Measurements from ENCODE around the gene IDNK. TPM values are rescaled to one million over a fixed set of nuclear protein-coding genes. Genes with fewer than 3 reads are reported as not detected.

IDNK gene
- total RNA-seq, 1 experiment from 2014 or later = 3.3 TPM

GRCh38 chr9:83649515-83649914, 26.6 kb downstream of the IDNK start:
- BruUV-seq (replicated peaks) = no TSS peak
- Histone ChIP-seq H3K27ac (ENCODE audit: low read depth, low read length) (no peak overlapping the region), H2AFZ (ENCODE audit: low read depth, low read length, poor library complexity, severe bottlenecking) (no peak overlapping the region), H4K20me1 (ENCODE audit: insufficient read depth) (0 out of 2 replicates have a peak, but pooled peaks cover 4% of the 10 kb centered on the region), H3K36me3 (ENCODE audit: control insufficient read depth in 1 of 2, insufficient read depth in 2 of 2, low read length in 2 of 2) (peaks cover 7 to 18% of the 10 kb centered on the region in 2 experiments), H3K4me2 (ENCODE audit: low read length) (no peak overlapping the region), H3K27me3 (ENCODE audit: insufficient read depth, low read length) (no peaks in the 10 kb centered on the region), H3K9me3 (ENCODE audit: control insufficient read depth in 1 of 2, insufficient read depth in 1 of 2, low read depth in 1 of 2, low read length in 2 of 2) (no peaks in the 10 kb centered on the region), H3K79me2 (ENCODE audit: insufficient read depth, low read length) (no peaks in the 10 kb centered on the region; the same call in 1 of the 2 replicates), H3K9me2 (ENCODE audit: insufficient read depth) (no peaks in the 10 kb centered on the region), H3K9ac (ENCODE audit: low read length) (no peak overlapping the region), H3K4me1 (ENCODE audit: control insufficient read depth in 1 of 2, insufficient read depth in 2 of 2, low read length in 2 of 2) (no peaks in the 10 kb centered on the region), H3K4me3 (replicated peaks in 1 of 2; ENCODE audit: low read depth in 1 of 2, low read length in 2 of 2) (no peak overlapping the region)
- ChIA-PET RAD21 (ENCODE audit: low non-redundant PET in 1 of 2, low total read pairs in 2 of 2, uncharacterized antibody in 2 of 2, unreplicated experiment in 2 of 2) (interaction anchor here in 1 of 2 experiments (0.8 to 1.2 kb wide), 2 partner anchors 28 to 682 kb away, joined by 4 read pairs; no protein-coding TSS in a partner anchor), CTCF (interaction anchor here (0.5 to 2.9 kb wide), 17 partner anchors 8 to 1861 kb away, joined by 3 to 20 read pairs (median 5); partner anchors contain the start of gene UBQLN1), POLR2A (no interaction called here)
- ATAC-seq (peak; percentile 29), DNase-seq (ENCODE audit: low read depth, low spot score) (no peak)
- intact Hi-C loops (cut with micrococcal nuclease) = loop anchor here (1.0 to 2.0 kb wide), 2 partner anchors 29 to 315 kb away; no protein-coding TSS in a partner anchor
- no peak for TF ChIP-seq CBX3 (IDR thresholded peaks at IDR 0.05; ENCODE audit: low read depth)
- TF ChIP-seq YY1 (IDR thresholded peaks at IDR 0.05; ENCODE audit: extremely low read depth, insufficient replicate concordance, low read depth, low read length) = no peak
- no peak for TF ChIP-seq POLR2A (IDR thresholded peaks at IDR 0.05; ENCODE audit: borderline replicate concordance, extremely low read depth, insufficient read depth, insufficient read length)

DNA sequence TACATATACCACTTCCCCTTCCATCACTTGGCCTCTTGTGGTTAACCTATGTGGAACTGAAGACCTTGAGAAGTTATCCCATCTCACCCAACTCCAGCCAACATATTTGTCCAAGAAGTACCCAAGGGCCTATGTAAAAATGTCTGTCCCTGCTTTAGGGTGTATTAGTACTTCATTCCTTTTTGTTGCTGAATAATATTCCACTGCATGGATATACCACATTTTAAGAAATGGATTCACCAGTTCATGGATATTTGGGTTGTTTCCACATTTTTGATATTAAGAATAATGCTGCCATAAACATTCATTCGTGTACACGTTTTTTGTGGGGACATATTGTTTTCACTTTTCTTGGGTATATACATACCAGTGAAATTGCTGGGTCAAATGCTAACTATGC, 28.6 kb downstream of the IDNK start:
- H3K4me3 ChIP-seq (replicated peaks in 1 of 2; ENCODE audit: low read depth in 1 of 2, low read length in 2 of 2) = no peak overlapping the region
- H3K79me2 ChIP-seq (ENCODE audit: insufficient read depth, low read length) = peaks cover 3% of the 10 kb centered on the region; the same call in 1 of the 2 replicates
- H2AFZ ChIP-seq (ENCODE audit: low read depth, low read length, poor library complexity, severe bottlenecking) = no peak overlapping the region
- H3K4me2 ChIP-seq (ENCODE audit: low read length) = no peak overlapping the region
- H3K9me3 ChIP-seq (ENCODE audit: control insufficient read depth in 1 of 2, insufficient read depth in 1 of 2, low read depth in 1 of 2, low read length in 2 of 2) = no peaks in the 10 kb centered on the region
- BruUV-seq (replicated peaks) = no TSS peak
- no peaks in the 10 kb centered on the region for H3K27me3 ChIP-seq (ENCODE audit: insufficient read depth, low read length)
- RAD21 ChIA-PET (ENCODE audit: low non-redundant PET in 1 of 2, low total read pairs in 2 of 2, uncharacterized antibody in 2 of 2, unreplicated experiment in 2 of 2) = no interaction called here
- DNase-seq (ENCODE audit: low read depth, low spot score) (no peak), ATAC-seq (no peak)
- POLR2A ChIA-PET = no interaction called here
- peaks cover 12 to 25% of the 10 kb centered on the region in 2 experiments for H3K36me3 ChIP-seq (ENCODE audit: control insufficient read depth in 1 of 2, insufficient read depth in 2 of 2, low read length in 2 of 2)
- intact Hi-C loops (cut with micrococcal nuclease) = no loop called here
- 0 out of 2 replicates have a peak, but pooled peaks cover 4% of the 10 kb centered on the region for H4K20me1 ChIP-seq (ENCODE audit: insufficient read depth)
- H3K4me1 ChIP-seq (ENCODE audit: control insufficient read depth in 1 of 2, insufficient read depth in 2 of 2, low read length in 2 of 2) = no peaks in the 10 kb centered on the region
- no peak overlapping the region for H3K27ac ChIP-seq (ENCODE audit: low read depth, low read length)
- CTCF ChIA-PET = interaction anchor here (2.9 kb wide), 1 partner anchor 431 kb away, joined by 14 read pairs; no protein-coding TSS in a partner anchor
- no peak overlapping the region for H3K9ac ChIP-seq (ENCODE audit: low read length)
- H3K9me2 ChIP-seq (ENCODE audit: insufficient read depth) = no peaks in the 10 kb centered on the region
- no peak for TF ChIP-seq EZH2phosphoT487 (IDR thresholded peaks at IDR 0.05; ENCODE audit: borderline replicate concordance)
- TF ChIP-seq, protein P1, sequence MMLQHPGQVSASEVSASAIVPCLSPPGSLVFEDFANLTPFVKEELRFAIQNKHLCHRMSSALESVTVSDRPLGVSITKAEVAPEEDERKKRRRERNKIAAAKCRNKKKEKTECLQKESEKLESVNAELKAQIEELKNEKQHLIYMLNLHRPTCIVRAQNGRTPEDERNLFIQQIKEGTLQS (IDR thresholded peaks at IDR 0.05) = no peak
- TF ChIP-seq, protein P2, sequence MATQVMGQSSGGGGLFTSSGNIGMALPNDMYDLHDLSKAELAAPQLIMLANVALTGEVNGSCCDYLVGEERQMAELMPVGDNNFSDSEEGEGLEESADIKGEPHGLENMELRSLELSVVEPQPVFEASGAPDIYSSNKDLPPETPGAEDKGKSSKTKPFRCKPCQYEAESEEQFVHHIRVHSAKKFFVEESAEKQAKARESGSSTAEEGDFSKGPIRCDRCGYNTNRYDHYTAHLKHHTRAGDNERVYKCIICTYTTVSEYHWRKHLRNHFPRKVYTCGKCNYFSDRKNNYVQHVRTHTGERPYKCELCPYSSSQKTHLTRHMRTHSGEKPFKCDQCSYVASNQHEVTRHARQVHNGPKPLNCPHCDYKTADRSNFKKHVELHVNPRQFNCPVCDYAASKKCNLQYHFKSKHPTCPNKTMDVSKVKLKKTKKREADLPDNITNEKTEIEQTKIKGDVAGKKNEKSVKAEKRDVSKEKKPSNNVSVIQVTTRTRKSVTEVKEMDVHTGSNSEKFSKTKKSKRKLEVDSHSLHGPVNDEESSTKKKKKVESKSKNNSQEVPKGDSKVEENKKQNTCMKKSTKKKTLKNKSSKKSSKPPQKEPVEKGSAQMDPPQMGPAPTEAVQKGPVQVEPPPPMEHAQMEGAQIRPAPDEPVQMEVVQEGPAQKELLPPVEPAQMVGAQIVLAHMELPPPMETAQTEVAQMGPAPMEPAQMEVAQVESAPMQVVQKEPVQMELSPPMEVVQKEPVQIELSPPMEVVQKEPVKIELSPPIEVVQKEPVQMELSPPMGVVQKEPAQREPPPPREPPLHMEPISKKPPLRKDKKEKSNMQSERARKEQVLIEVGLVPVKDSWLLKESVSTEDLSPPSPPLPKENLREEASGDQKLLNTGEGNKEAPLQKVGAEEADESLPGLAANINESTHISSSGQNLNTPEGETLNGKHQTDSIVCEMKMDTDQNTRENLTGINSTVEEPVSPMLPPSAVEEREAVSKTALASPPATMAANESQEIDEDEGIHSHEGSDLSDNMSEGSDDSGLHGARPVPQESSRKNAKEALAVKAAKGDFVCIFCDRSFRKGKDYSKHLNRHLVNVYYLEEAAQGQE (IDR thresholded peaks at IDR 0.05; ENCODE audit: low read depth) = no peak
- TF ChIP-seq TCF7L2 (IDR thresholded peaks at IDR 0.05; ENCODE audit: borderline replicate concordance, extremely low read depth, insufficient read depth, insufficient read length) = no peak
- no peak for TF ChIP-seq CEBPB (IDR thresholded peaks at IDR 0.05; ENCODE audit: low read depth)
- TF ChIP-seq YY1 (IDR thresholded peaks at IDR 0.05; ENCODE audit: extremely low read depth, insufficient replicate concordance, low read depth, low read length) = no peak
- TF ChIP-seq ELF1 (IDR thresholded peaks at IDR 0.05; ENCODE audit: borderline replicate concordance, low read depth) = no peak
- TF ChIP-seq ZNF274 (IDR thresholded peaks at IDR 0.05; ENCODE audit: low read depth, low read length) = no peak
- no peak for TF ChIP-seq SP1 (IDR thresholded peaks at IDR 0.05; ENCODE audit: low read depth)
- TF ChIP-seq POLR2A (IDR thresholded peaks at IDR 0.05; ENCODE audit: borderline replicate concordance, extremely low read depth, insufficient read depth, insufficient read length) = no peak
- TF ChIP-seq JUND (IDR thresholded peaks at IDR 0.05) = no peak
- no peak for TF ChIP-seq SRF (IDR thresholded peaks at IDR 0.05; ENCODE audit: low read depth)
- TF ChIP-seq SIN3A (IDR thresholded peaks at IDR 0.05; ENCODE audit: low read depth) = no peak
- TF ChIP-seq, protein P3, sequence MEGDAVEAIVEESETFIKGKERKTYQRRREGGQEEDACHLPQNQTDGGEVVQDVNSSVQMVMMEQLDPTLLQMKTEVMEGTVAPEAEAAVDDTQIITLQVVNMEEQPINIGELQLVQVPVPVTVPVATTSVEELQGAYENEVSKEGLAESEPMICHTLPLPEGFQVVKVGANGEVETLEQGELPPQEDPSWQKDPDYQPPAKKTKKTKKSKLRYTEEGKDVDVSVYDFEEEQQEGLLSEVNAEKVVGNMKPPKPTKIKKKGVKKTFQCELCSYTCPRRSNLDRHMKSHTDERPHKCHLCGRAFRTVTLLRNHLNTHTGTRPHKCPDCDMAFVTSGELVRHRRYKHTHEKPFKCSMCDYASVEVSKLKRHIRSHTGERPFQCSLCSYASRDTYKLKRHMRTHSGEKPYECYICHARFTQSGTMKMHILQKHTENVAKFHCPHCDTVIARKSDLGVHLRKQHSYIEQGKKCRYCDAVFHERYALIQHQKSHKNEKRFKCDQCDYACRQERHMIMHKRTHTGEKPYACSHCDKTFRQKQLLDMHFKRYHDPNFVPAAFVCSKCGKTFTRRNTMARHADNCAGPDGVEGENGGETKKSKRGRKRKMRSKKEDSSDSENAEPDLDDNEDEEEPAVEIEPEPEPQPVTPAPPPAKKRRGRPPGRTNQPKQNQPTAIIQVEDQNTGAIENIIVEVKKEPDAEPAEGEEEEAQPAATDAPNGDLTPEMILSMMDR (IDR thresholded peaks at IDR 0.05 in 2 of 3, conservative IDR thresholded peaks at IDR 0.05 in 1 of 3; ENCODE audit: borderline replicate concordance in 1 of 3, insufficient read depth in 1 of 3, low read depth in 2 of 3, low read length in 2 of 3) = no peak

Data from HCT116 (cell line).